ENCODE results near the gene ARHGEF33.

Gene ARHGEF33

GRCh38 chr2:38889575-38889974 lies at the start of gene ARHGEF33:
ARHGEF33 (plus strand) TSS chr2:38889875; CDS start chr2:38919448, 29,573 bp downstream.
- DNase-seq: no peak

GRCh38 chr2:38850045-38850444 lies 39.6 kb upstream of the ARHGEF33 start:
- no peak for DNase-seq

- DNase-seq: no peak
Measured at GRCh38 chr2:38856165-38856564, 33.5 kb upstream of the ARHGEF33 start.

- DNase-seq: no peak
Measured at GRCh38 chr2:38862476-38862875, 27.2 kb upstream of the ARHGEF33 start.

- peak; percentile 6 for DNase-seq
Measured at GRCh38 chr2:38863061-38863695, 26.5 kb upstream of the ARHGEF33 start.

- no peak for DNase-seq
Measured at GRCh38 chr2:38866773-38867443, 22.8 kb upstream of the ARHGEF33 start.

GRCh38 chr2:38871432-38871831 lies 18.2 kb upstream of the ARHGEF33 start:
- no peak for DNase-seq

GRCh38 chr2:38873763-38874162 lies 15.9 kb upstream of the ARHGEF33 start:
- DNase-seq: no peak

- no peak for DNase-seq
Measured at GRCh38 chr2:38875227-38875575, 14.5 kb upstream of the ARHGEF33 start.

- DNase-seq: peak; percentile 81
Measured at GRCh38 chr2:38875576-38876367, 13.9 kb upstream of the ARHGEF33 start, which contains the start of the genes DHX57 and MORN2. DHX57 (minus strand) TSS chr2:38875934; CDS start chr2:38868405, 7,529 bp downstream. MORN2 (plus strand) TSS chr2:38875976.

- no peak for DNase-seq
Measured at GRCh38 chr2:38876407-38876806, 13.3 kb upstream of the ARHGEF33 start.

- DNase-seq: no peak
Measured at GRCh38 chr2:38886063-38886462, 3.6 kb upstream of the ARHGEF33 start.

GRCh38 chr2:38887347-38887746 lies 2.3 kb upstream of the ARHGEF33 start:
- DNase-seq: no peak

GRCh38 chr2:38887902-38888554 lies 1.6 kb upstream of the ARHGEF33 start:
- DNase-seq: no peak

- no peak for DNase-seq
Measured at GRCh38 chr2:38889045-38889444, 630 bp upstream of the ARHGEF33 start.

- DNase-seq: no peak
Measured at GRCh38 chr2:38892819-38893218, 3.1 kb downstream of the ARHGEF33 start.

- DNase-seq: no peak
Measured at GRCh38 chr2:38898256-38898655, 8.6 kb downstream of the ARHGEF33 start.

GRCh38 chr2:38900726-38901125 lies 11.1 kb downstream of the ARHGEF33 start:
- no peak for DNase-seq

- DNase-seq: no peak
Measured at GRCh38 chr2:38905251-38905650, 15.6 kb downstream of the ARHGEF33 start.

- no peak for DNase-seq
Measured at GRCh38 chr2:38907242-38907641, 17.6 kb downstream of the ARHGEF33 start.

- DNase-seq: no peak
Measured at GRCh38 chr2:38907743-38908562, 18.3 kb downstream of the ARHGEF33 start.

- no peak for DNase-seq
Measured at GRCh38 chr2:38909872-38910271, 20.2 kb downstream of the ARHGEF33 start.
